ENCODE data around the gene SOX3.

Gene SOX3

DNA sequence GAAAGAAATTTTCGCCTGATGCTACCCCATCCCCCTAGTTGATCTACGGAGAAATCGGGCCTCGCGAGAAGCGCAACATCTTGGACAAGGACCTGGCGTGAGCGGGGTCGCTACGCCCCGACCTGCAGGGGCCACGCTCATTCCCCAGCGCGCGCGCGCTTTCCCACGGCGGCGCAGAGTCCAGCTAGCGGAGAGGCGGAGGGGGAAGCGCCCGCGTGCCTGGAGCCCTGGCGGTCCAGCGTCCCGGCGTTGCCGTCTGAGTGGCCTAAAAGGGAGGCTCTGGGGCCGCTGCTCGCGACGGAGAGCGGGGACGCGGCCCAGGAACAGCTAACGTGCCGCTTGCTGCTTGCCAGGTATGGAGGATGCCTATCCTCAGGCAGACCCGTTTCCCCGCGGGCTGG is 6.0 kb upstream of the SOX3 start:
- no peak for DNase-seq (ENCODE audit: low read depth)
- no peak for TF ChIP-seq CTCF (conservative IDR thresholded peaks at IDR 0.05; ENCODE audit: low read length)
- H3K4me3 ChIP-seq (ENCODE audit: low read length), result no peak overlapping the region

GRCh38 chrX:140510306-140510676 is 5.4 kb upstream of the SOX3 start:
- H3K4me3 ChIP-seq (ENCODE audit: low read length), result no peak overlapping the region
- TF ChIP-seq CTCF (conservative IDR thresholded peaks at IDR 0.05; ENCODE audit: low read length), result no peak
- no peak for DNase-seq (ENCODE audit: low read depth)

- no peak overlapping the region for H3K4me3 ChIP-seq (ENCODE audit: low read length)
- no peak for TF ChIP-seq CTCF (conservative IDR thresholded peaks at IDR 0.05; ENCODE audit: low read length)
- no peak for DNase-seq (ENCODE audit: low read depth)
Observed at GRCh38 chrX:140509468-140510305, 4.8 kb upstream of the SOX3 start.

GRCh38 chrX:140508958-140509357 is 4.1 kb upstream of the SOX3 start:
- H3K4me3 ChIP-seq (ENCODE audit: low read length), result no peak overlapping the region
- TF ChIP-seq CTCF (conservative IDR thresholded peaks at IDR 0.05; ENCODE audit: low read length), result no peak
- no peak for DNase-seq (ENCODE audit: low read depth)

DNA sequence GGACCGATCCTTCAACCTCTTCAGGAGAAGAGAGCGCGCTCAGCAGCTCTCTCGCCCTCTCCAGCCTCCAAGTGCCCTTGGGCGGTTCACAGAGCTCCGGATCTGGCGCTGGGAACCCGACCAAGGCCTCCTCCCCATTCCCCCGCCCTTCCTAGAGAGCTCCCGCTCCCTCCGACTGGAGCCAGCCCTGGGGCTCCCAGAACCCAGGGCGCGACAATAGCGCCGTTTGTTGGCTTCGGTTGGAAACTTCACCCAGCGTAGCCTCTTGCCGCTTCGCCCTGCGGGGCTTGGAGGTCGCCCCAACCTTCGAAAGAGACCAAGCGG is 3.1 kb upstream of the SOX3 start:
- no peak overlapping the region for H3K4me3 ChIP-seq (ENCODE audit: low read length)
- DNase-seq (ENCODE audit: low read depth), result no peak
- TF ChIP-seq CTCF (conservative IDR thresholded peaks at IDR 0.05; ENCODE audit: low read length), result peak; percentile 22

GRCh38 chrX:140507223-140507981 is 2.5 kb upstream of the SOX3 start:
- no peak overlapping the region for H3K4me3 ChIP-seq (ENCODE audit: low read length)
- TF ChIP-seq CTCF (conservative IDR thresholded peaks at IDR 0.05; ENCODE audit: low read length), result no peak
- DNase-seq (ENCODE audit: low read depth), result no peak
